Measurements from ENCODE around the gene PTBP3.

PTBP3 gene

GRCh38 chr9:112327718-112328450 is 5.5 kb downstream of the PTBP3 start:
- ChIA-PET CTCF (interaction anchor here (1.0 kb wide), 1 partner anchor 230 kb away, joined by 3 read pairs; no protein-coding TSS in a partner anchor), POLR2A (interaction anchor here (0.8 kb wide), 1 partner anchor 390 kb away, joined by 3 read pairs; the partner anchor contains the start of gene INIP)
- DNase-seq (ENCODE audit: extremely low spot score), result no peak
- TF ChIP-seq SP1 (IDR thresholded peaks at IDR 0.05) (no peak), ARNT (IDR thresholded peaks at IDR 0.05) (no peak), BHLHE40 (IDR thresholded peaks at IDR 0.05; ENCODE audit: borderline replicate concordance) (no peak), LEF1 (IDR thresholded peaks at IDR 0.05; ENCODE audit: borderline replicate concordance) (no peak), L3MBTL2 (conservative IDR thresholded peaks at IDR 0.05) (no peak), HDGF (IDR thresholded peaks at IDR 0.05; ENCODE audit: borderline replicate concordance) (no peak), CTBP1 (IDR thresholded peaks at IDR 0.05; ENCODE audit: borderline replicate concordance) (no peak), FOXM1 (IDR thresholded peaks at IDR 0.05; ENCODE audit: borderline replicate concordance) (no peak), SUZ12 (IDR thresholded peaks at IDR 0.05) (no peak), NFRKB (IDR thresholded peaks at IDR 0.05) (no peak)

GRCh38 chr9:112326194-112326593 is 7.2 kb downstream of the PTBP3 start:
- TF ChIP-seq L3MBTL2 (conservative IDR thresholded peaks at IDR 0.05), result no peak
- no peak for TF ChIP-seq NFRKB (IDR thresholded peaks at IDR 0.05)
- no peak for TF ChIP-seq FOXK2 (IDR thresholded peaks at IDR 0.05)
- TF ChIP-seq SP1 (IDR thresholded peaks at IDR 0.05), result no peak
- TF ChIP-seq ZNF384 (IDR thresholded peaks at IDR 0.05), result no peak
- no peak for TF ChIP-seq BHLHE40 (IDR thresholded peaks at IDR 0.05; ENCODE audit: borderline replicate concordance)
- no peak for TF ChIP-seq ELF4 (IDR thresholded peaks at IDR 0.05)
- ChIA-PET CTCF (no interaction called here), POLR2A (interaction anchor here (1.6 kb wide), 1 partner anchor 53 kb away, joined by 6 read pairs; the partner anchor contains the start of gene HSDL2)
- no peak for DNase-seq (ENCODE audit: extremely low spot score)

GRCh38 chr9:112325600-112325999 is 7.8 kb downstream of the PTBP3 start:
- TF ChIP-seq ELF4 (IDR thresholded peaks at IDR 0.05), result no peak
- no peak for TF ChIP-seq FOXM1 (IDR thresholded peaks at IDR 0.05; ENCODE audit: borderline replicate concordance)
- no peak for TF ChIP-seq TARDBP (IDR thresholded peaks at IDR 0.05)
- TF ChIP-seq FOXK2 (IDR thresholded peaks at IDR 0.05), result no peak
- TF ChIP-seq BHLHE40 (IDR thresholded peaks at IDR 0.05; ENCODE audit: borderline replicate concordance), result no peak
- TF ChIP-seq PKNOX1 (IDR thresholded peaks at IDR 0.05), result no peak
- TF ChIP-seq FOXA1 (IDR thresholded peaks at IDR 0.05), result no peak
- TF ChIP-seq L3MBTL2 (conservative IDR thresholded peaks at IDR 0.05), result no peak
- TF ChIP-seq SP1 (IDR thresholded peaks at IDR 0.05), result no peak
- no peak for TF ChIP-seq ZNF384 (IDR thresholded peaks at IDR 0.05)
- TF ChIP-seq SUZ12 (IDR thresholded peaks at IDR 0.05), result no peak
- no peak for TF ChIP-seq LEF1 (IDR thresholded peaks at IDR 0.05; ENCODE audit: borderline replicate concordance)
- no peak for TF ChIP-seq ARNT (IDR thresholded peaks at IDR 0.05)
- TF ChIP-seq NFRKB (IDR thresholded peaks at IDR 0.05), result no peak
- TF ChIP-seq HDGF (IDR thresholded peaks at IDR 0.05; ENCODE audit: borderline replicate concordance), result no peak
- TF ChIP-seq CTBP1 (IDR thresholded peaks at IDR 0.05; ENCODE audit: borderline replicate concordance), result no peak
- ChIA-PET CTCF (no interaction called here), POLR2A (interaction anchor here (1.6 kb wide), 1 partner anchor 54 kb away, joined by 6 read pairs; the partner anchor contains the start of gene HSDL2)
- no peak for DNase-seq (ENCODE audit: extremely low spot score)

- ChIA-PET CTCF (no interaction called here), POLR2A (no interaction called here)
- no peak for DNase-seq (ENCODE audit: extremely low spot score)
- TF ChIP-seq LEF1 (IDR thresholded peaks at IDR 0.05; ENCODE audit: borderline replicate concordance) (no peak), ARNT (IDR thresholded peaks at IDR 0.05) (no peak), ZNF384 (IDR thresholded peaks at IDR 0.05) (no peak), PKNOX1 (IDR thresholded peaks at IDR 0.05) (no peak), CTBP1 (IDR thresholded peaks at IDR 0.05; ENCODE audit: borderline replicate concordance) (no peak), SUZ12 (IDR thresholded peaks at IDR 0.05) (no peak), BHLHE40 (IDR thresholded peaks at IDR 0.05; ENCODE audit: borderline replicate concordance) (no peak), HDGF (IDR thresholded peaks at IDR 0.05; ENCODE audit: borderline replicate concordance) (no peak), NFRKB (IDR thresholded peaks at IDR 0.05) (no peak), ELF4 (IDR thresholded peaks at IDR 0.05) (no peak), L3MBTL2 (conservative IDR thresholded peaks at IDR 0.05) (no peak), FOXA1 (IDR thresholded peaks at IDR 0.05) (no peak), FOXM1 (IDR thresholded peaks at IDR 0.05; ENCODE audit: borderline replicate concordance) (no peak), TARDBP (IDR thresholded peaks at IDR 0.05) (no peak), SP1 (IDR thresholded peaks at IDR 0.05) (no peak), FOXK2 (IDR thresholded peaks at IDR 0.05) (no peak)
Observed at GRCh38 chr9:112325127-112325526, 8.3 kb downstream of the PTBP3 start.

GRCh38 chr9:112323378-112323854 is 10.0 kb downstream of the PTBP3 start:
- DNase-seq (ENCODE audit: extremely low spot score), result no peak
- CTCF ChIA-PET, result no interaction called here
- POLR2A ChIA-PET, result no interaction called here
- TF ChIP-seq SP1 (IDR thresholded peaks at IDR 0.05) (no peak), FOXM1 (IDR thresholded peaks at IDR 0.05; ENCODE audit: borderline replicate concordance) (no peak), L3MBTL2 (conservative IDR thresholded peaks at IDR 0.05) (no peak), FOXA1 (IDR thresholded peaks at IDR 0.05) (no peak), LEF1 (IDR thresholded peaks at IDR 0.05; ENCODE audit: borderline replicate concordance) (no peak), HDGF (IDR thresholded peaks at IDR 0.05; ENCODE audit: borderline replicate concordance) (no peak), TARDBP (IDR thresholded peaks at IDR 0.05) (no peak), FOXK2 (IDR thresholded peaks at IDR 0.05) (no peak), PKNOX1 (IDR thresholded peaks at IDR 0.05) (no peak), CTBP1 (IDR thresholded peaks at IDR 0.05; ENCODE audit: borderline replicate concordance) (no peak), ELF4 (IDR thresholded peaks at IDR 0.05) (no peak), ZNF384 (IDR thresholded peaks at IDR 0.05) (no peak), SUZ12 (IDR thresholded peaks at IDR 0.05) (no peak), BHLHE40 (IDR thresholded peaks at IDR 0.05; ENCODE audit: borderline replicate concordance) (no peak), NFRKB (IDR thresholded peaks at IDR 0.05) (no peak), ARNT (IDR thresholded peaks at IDR 0.05) (no peak)

Data from HEK293T (cell line).